ENCODE measurements around the gene GTPBP2.
"Not testable (repeated sequence)": the region's sequence is repeated elsewhere in the genome, so short reads cannot be mapped to it uniquely, and the experiment has no call there.

Gene GTPBP2

GRCh38 chr6:43657221-43657802 lies 28.2 kb upstream of the GTPBP2 start:
- DNase-seq (ENCODE audit: low spot score) = no peak

GRCh38 chr6:43652822-43653221 lies 23.8 kb upstream of the GTPBP2 start:
- not testable (repeated sequence) for DNase-seq (ENCODE audit: low spot score)

GRCh38 chr6:43648248-43648647 lies 19.2 kb upstream of the GTPBP2 start:
- no peak for DNase-seq (ENCODE audit: low spot score)

GRCh38 chr6:43647613-43648012 lies 18.5 kb upstream of the GTPBP2 start:
- no peak for DNase-seq (ENCODE audit: low spot score)

GRCh38 chr6:43645613-43645964 lies 16.5 kb upstream of the GTPBP2 start:
- DNase-seq (ENCODE audit: low spot score) = no peak

GRCh38 chr6:43644940-43645612 lies 16.0 kb upstream of the GTPBP2 start, which contains the start of gene RSPH9:
TSS of gene RSPH9 (plus strand) at chr6:43645036. CDS start at chr6:43645099, 63 bp downstream.
- no peak for DNase-seq (ENCODE audit: low spot score)

- DNase-seq (ENCODE audit: low spot score) = no peak
These were observed 11.1 kb upstream of the GTPBP2 start for GRCh38 chr6:43639984-43640800.

GRCh38 chr6:43636308-43636659 lies 7.2 kb upstream of the GTPBP2 start:
- DNase-seq (ENCODE audit: low spot score) = no peak

- peak; percentile 87 for DNase-seq (ENCODE audit: low spot score)
These were observed 6.6 kb upstream of the GTPBP2 start, which contains the start of gene MAD2L1BP for GRCh38 chr6:43635387-43636307. TSS of gene MAD2L1BP (plus strand) at chr6:43635840. CDS start at chr6:43635876, 36 bp downstream.

GRCh38 chr6:43634702-43635303 lies 5.7 kb upstream of the GTPBP2 start:
- DNase-seq (ENCODE audit: low spot score) = no peak

- not testable (repeated sequence) for DNase-seq (ENCODE audit: low spot score)
These were observed 3.9 kb upstream of the GTPBP2 start for GRCh38 chr6:43633002-43633401.

GRCh38 chr6:43630980-43631619 lies 2.0 kb upstream of the GTPBP2 start:
- no peak for DNase-seq (ENCODE audit: low spot score)

GRCh38 chr6:43629505-43630300 lies 639 bp upstream of the GTPBP2 start:
- peak; percentile 94 for DNase-seq (ENCODE audit: low spot score)

- no peak for DNase-seq (ENCODE audit: low spot score)
These were observed 516 bp downstream of the GTPBP2 start for GRCh38 chr6:43628393-43629103.

GRCh38 chr6:43627008-43627825 lies 1.8 kb downstream of the GTPBP2 start:
- DNase-seq (ENCODE audit: low spot score) = peak; percentile 62

- no peak for DNase-seq (ENCODE audit: low spot score)
These were observed 3.6 kb downstream of the GTPBP2 start for GRCh38 chr6:43625393-43625992.

- DNase-seq (ENCODE audit: low spot score) = no peak
These were observed 4.2 kb downstream of the GTPBP2 start for GRCh38 chr6:43624786-43625288.
